OCI-LY3 (cell line): ENCODE measurements around the gene CALM1.

Experiments
- H2AFZ ChIP-seq: fragments of 200-600, 300-600 bp; shearing (Covaris generic); 2 replicates; pipeline ENCODE4 v1.6.0; 2014; ENCODE audit warnings: antibody characterized with exemption, low read depth, low read length
- H3K27ac ChIP-seq: fragments of 200-600, 300-600 bp; sonication (generic); 2 replicates; pipeline ENCODE4 v1.5.1; 2014; ENCODE audit warnings: mild to moderate bottlenecking, low read length, moderate library complexity, mixed read lengths
- H3K27me3 ChIP-seq: fragments of 200-600, 300-600 bp; sonication (generic); 2 replicates; pipeline ENCODE4 v1.6.1; 2014; ENCODE audit warnings: low read depth, low read length, mixed read lengths
- H3K36me3 ChIP-seq: fragments of 200-600, 300-600 bp; sonication (generic); replicated peaks from 2 replicates; pipeline ENCODE3; 2014; ENCODE audit warnings: low read depth, low read length, mixed read lengths
- H3K4me1 ChIP-seq: fragments of 300-600, 200-600 bp; sonication (generic); 2 replicates; pipeline ENCODE4 v1.6.1; 2014; ENCODE audit warnings: low read length, mixed read lengths
- H3K4me2 ChIP-seq: fragments of 200-600, 300-600 bp; sonication (generic); 2 replicates; pipeline ENCODE4 v1.6.1; 2014; ENCODE audit warnings: low read length, mixed read lengths
- H3K4me3 ChIP-seq: fragments of 300-600, 200-600 bp; sonication (generic); 2 replicates; pipeline ENCODE4 v1.5.1; 2014; ENCODE audit warnings: antibody characterized with exemption, mild to moderate bottlenecking, low read length, moderate library complexity
- H3K79me2 ChIP-seq: fragments of 300-600, 200-600 bp; shearing (Covaris generic); 2 replicates; pipeline ENCODE4 v1.6.1; 2014; ENCODE audit warnings: mild to moderate bottlenecking, low read length, mixed read lengths
- H3K9ac ChIP-seq: fragments of 300-600, 200-600 bp; shearing (Covaris generic); 2 replicates; pipeline ENCODE4 v1.6.0; 2014; ENCODE audit warnings: mild to moderate bottlenecking, low read length, moderate library complexity
- H3K9me3 ChIP-seq: fragments of 200-600, 300-600 bp; shearing (Covaris generic); 2 replicates; pipeline ENCODE4 v1.6.1; 2014; ENCODE audit warnings: low read length, mixed read lengths; ENCODE audit not compliant: insufficient read depth
- H4K20me1 ChIP-seq: fragments of 200-600, 300-600 bp; sonication (generic); 2 replicates; pipeline ENCODE4 v1.6.1; 2016; ENCODE audit warnings: low read length, mixed read lengths; ENCODE audit not compliant: insufficient read depth
- CTCF ChIP-seq: fragments of 200-600, 300-600 bp; sonication (generic); IDR thresholded peaks from 2 replicates; pipeline ENCODE4 v1.5.1; 2014; ENCODE audit warnings: antibody characterized with exemption, low read length, low read depth
- EZH2phosphoT487 ChIP-seq: fragments of 200-600 bp; shearing (Covaris generic); IDR thresholded peaks from 2 replicates; pipeline ENCODE4 v1.6.1; 2018; ENCODE audit warnings: antibody characterized with exemption, mixed run types, low read depth

Gene CALM1

GRCh38 chr14:90361865-90362557 lies 34.8 kb upstream of the CALM1 start:
- no peaks in the 10 kb centered on the region for H3K36me3 ChIP-seq
- H2AFZ ChIP-seq, result no peak overlapping the region
- H3K4me2 ChIP-seq, result no peak overlapping the region
- peaks cover 12% of the 10 kb centered on the region; the same call in 1 of the 2 replicates for H3K27me3 ChIP-seq
- H3K79me2 ChIP-seq, result no peaks in the 10 kb centered on the region
- no peaks in the 10 kb centered on the region for H3K9me3 ChIP-seq
- no peaks in the 10 kb centered on the region for H3K4me1 ChIP-seq
- H3K4me3 ChIP-seq, result no peak overlapping the region
- no peak for TF ChIP-seq CTCF
- no peaks in the 10 kb centered on the region for H4K20me1 ChIP-seq
- no peak overlapping the region for H3K9ac ChIP-seq
- no peak overlapping the region for H3K27ac ChIP-seq

GRCh38 chr14:90362558-90362896 lies 34.3 kb upstream of the CALM1 start:
- no peak overlapping the region for H3K4me2 ChIP-seq
- TF ChIP-seq EZH2phosphoT487, result no peak
- TF ChIP-seq CTCF, result no peak

GRCh38 chr14:90368946-90369721 lies 27.7 kb upstream of the CALM1 start:
- Histone ChIP-seq H4K20me1 (no peaks in the 10 kb centered on the region), H3K4me2 (no peak overlapping the region), H3K4me3 (no peak overlapping the region), H3K4me1 (no peaks in the 10 kb centered on the region), H2AFZ (no peak overlapping the region), H3K9me3 (no peaks in the 10 kb centered on the region), H3K9ac (no peak overlapping the region), H3K36me3 (no peaks in the 10 kb centered on the region), H3K79me2 (no peaks in the 10 kb centered on the region), H3K27me3 (no peaks in the 10 kb centered on the region; the same call in 1 of the 2 replicates), H3K27ac (no peak overlapping the region)
- TF ChIP-seq CTCF (peak; percentile 33), EZH2phosphoT487 (no peak)

More at GRCh38 chr14:90362558-90362896, 34.3 kb upstream of the CALM1 start:
- Histone ChIP-seq H2AFZ (no peak overlapping the region), H3K27ac (no peak overlapping the region), H3K79me2 (no peaks in the 10 kb centered on the region), H3K9ac (no peak overlapping the region), H4K20me1 (no peaks in the 10 kb centered on the region), H3K36me3 (no peaks in the 10 kb centered on the region), H3K9me3 (no peaks in the 10 kb centered on the region), H3K27me3 (peaks cover 7% of the 10 kb centered on the region; the same call in 1 of the 2 replicates), H3K4me1 (no peaks in the 10 kb centered on the region), H3K4me3 (no peak overlapping the region)

GRCh38 chr14:90373887-90374286 lies 22.9 kb upstream of the CALM1 start:
- no peak overlapping the region for H3K27ac ChIP-seq
- no peaks in the 10 kb centered on the region for H3K36me3 ChIP-seq
- no peaks in the 10 kb centered on the region for H3K4me1 ChIP-seq
- H4K20me1 ChIP-seq, result no peaks in the 10 kb centered on the region
- H2AFZ ChIP-seq, result no peak overlapping the region
- H3K4me3 ChIP-seq, result no peak overlapping the region
- H3K27me3 ChIP-seq, result no peaks in the 10 kb centered on the region
- H3K4me2 ChIP-seq, result no peak overlapping the region
- H3K9me3 ChIP-seq, result no peaks in the 10 kb centered on the region
- no peak overlapping the region for H3K9ac ChIP-seq
- H3K79me2 ChIP-seq, result no peaks in the 10 kb centered on the region
- TF ChIP-seq EZH2phosphoT487, result no peak
- TF ChIP-seq CTCF, result no peak
